Eye (tissue), 1 donor: ENCODE results near the gene DOCK9.

Experiments
- DNase-seq: peaks from one replicate; pipeline ENCODE4 v3.0.0-alpha.2; 2015

DOCK9 gene

DNA sequence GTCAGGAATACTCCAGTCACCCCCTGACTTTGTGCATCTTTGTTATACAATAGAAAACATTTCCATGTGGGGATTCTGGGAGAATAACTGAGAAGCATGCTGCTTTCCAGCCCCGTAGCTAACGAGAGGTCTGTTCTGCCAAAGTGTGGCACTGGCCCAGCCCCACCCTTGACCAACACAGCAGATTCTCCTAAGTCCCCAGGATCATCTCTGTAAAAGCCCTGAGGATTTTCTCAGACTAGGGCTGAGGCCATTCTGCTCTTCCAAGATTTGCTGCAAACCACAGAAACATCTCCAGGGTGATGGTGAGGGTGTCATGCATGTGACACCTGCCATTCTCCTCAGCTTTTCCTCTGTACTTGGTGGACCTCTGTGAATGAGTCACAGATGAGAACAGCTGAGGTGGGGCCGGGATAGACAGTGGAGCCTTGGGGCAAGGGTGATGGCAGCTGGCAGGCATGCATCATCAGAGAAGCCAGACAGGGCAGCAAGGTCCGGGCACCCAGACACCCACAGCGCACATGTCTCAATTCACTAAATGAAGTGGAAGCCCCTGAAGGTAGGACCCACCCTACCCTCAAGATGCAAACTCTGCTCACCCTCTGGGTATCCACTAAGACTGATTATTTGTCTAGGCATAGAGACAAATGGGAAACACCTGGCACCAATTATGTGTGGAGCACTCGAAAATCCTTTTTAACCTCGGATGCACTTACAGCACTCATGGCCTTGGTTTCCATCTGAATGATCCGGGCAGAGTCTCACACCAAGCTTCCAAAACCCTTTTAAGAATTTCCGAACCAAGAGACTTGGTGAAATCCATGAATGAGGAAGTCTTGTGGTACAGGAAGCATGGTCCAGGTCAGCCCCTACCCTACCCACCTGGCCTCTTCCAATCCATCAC lies 20.1 kb upstream of the DOCK9 start:
- DNase-seq, result no peak

DNA sequence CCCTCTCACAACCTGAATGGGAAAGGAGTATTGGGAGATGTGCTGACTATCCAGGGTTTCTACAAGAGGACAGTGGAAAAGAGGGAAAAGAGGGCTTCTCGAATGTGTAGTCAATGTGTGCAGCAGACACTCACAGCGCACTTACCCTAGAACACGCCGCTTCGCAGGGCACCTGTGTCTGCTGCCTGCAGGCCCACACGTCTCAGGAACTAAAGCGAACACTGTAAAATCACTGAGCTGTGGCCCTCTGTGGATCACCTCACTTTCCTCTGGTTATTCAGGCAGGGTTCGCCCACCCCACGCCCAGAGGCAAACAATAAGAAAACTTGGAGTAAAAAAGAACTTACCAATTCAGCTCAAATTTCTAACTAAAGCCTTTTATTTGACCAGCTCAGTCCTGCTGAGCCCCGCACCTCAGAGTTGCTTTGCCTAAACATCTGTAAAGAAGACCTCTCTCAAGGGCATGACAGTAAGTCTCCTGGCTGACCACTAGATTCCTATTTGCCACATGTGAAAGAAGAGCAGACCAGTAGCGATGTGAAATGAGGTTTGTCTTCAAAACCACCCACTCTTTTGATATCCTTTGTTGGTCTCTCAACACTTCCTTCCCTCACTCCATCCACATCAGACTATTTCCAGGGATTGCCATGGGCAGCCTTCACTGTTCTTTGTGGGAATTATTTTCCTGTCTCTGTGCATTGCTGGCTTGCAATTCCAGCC lies 19.3 kb upstream of the DOCK9 start:
- no peak for DNase-seq

DNA sequence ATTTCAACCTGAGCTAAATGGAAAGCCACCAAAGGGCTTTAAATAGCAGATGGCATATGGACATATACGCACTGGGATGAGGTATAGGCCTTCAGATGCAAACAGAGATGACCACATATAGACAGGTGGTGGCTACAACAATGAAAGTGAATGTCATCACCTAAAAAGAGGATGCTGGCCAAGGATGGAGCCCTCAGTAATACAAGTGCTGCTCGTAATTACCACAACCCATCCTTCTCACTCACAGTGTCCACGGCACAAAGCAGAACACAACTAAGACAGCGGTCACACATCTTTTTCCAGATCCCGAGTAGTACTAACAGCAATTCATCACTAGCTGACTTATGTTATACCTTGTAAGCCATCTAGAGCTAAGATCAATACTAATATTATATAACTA lies 18.2 kb upstream of the DOCK9 start:
- DNase-seq, result no peak

DNA sequence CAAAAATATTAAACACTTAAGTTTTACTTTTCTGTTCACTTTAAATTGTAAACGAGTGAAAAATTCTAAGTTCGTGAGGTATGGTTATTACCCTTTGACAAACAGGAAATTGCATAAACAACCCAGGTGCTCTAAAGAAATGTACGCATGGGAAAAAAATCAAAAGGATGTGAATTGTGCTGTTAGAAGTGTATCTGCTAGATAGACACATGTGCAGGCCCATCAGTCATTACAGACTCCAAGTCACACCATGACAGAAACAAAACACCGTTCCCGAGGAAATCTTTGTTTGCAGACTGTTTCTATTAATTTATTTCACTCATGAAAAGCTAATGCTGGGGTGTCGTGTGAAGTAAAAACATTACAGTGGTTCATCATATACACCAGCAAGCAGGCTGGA lies 17.0 kb upstream of the DOCK9 start:
- no peak for DNase-seq

DNA sequence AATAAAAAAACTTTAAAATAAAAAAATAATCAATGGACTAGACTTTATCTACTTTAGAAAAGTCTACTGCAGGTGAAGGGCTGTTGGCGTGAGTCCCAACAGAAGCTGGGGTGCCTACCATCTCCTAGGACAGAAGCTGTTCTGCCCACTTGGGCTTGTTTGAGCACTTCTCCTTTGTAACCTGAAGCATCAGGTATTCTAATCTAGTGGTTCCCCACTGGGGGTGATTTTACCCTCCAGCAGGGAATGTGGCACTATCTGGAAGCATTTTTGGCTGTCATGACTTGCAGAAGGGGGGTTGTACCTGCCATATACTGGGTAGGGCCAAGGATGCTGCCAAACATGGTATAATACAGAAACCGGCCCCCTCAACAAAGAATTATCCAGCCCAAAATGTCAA lies 16.2 kb upstream of the DOCK9 start:
- DNase-seq, result no peak

DNA sequence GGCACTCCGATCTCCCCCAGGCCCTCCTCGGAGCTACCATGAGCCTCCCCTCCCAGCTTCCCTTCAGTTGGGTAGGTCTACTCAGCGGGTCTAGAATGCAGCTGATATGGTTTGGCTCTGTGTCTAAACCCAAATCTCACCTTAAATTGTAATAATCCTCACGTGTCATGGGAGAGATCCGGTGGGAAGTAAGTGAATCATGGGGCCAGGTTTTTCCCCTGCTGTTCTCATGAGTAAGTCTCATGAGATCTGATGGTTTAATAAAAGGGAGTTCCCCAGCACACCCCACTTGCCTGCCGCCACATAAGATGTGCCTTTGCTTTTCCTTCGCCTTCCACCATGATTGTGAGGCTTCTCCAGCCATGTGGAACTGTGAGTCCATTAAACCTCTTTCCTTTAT lies 14.5 kb upstream of the DOCK9 start:
- no peak for DNase-seq

DNA sequence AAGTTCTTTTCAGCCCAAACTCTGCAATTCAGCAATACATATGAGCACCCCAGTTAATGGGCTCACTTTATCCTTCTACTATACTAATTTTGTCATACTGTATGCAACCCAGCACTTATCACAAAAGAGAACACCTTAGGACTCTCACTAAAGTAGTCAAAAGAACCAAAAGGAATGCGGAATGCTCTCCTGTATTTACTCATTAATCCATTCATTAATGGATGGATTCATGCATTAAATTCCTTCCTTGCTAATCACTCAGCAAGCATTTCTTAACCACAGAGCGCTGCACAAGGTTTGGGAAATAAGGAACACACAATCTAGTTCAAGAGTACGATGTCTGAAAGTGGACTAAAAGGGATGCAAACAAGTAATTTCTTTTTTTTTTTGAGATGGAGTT lies 12.8 kb upstream of the DOCK9 start:
- no peak for DNase-seq

DNA sequence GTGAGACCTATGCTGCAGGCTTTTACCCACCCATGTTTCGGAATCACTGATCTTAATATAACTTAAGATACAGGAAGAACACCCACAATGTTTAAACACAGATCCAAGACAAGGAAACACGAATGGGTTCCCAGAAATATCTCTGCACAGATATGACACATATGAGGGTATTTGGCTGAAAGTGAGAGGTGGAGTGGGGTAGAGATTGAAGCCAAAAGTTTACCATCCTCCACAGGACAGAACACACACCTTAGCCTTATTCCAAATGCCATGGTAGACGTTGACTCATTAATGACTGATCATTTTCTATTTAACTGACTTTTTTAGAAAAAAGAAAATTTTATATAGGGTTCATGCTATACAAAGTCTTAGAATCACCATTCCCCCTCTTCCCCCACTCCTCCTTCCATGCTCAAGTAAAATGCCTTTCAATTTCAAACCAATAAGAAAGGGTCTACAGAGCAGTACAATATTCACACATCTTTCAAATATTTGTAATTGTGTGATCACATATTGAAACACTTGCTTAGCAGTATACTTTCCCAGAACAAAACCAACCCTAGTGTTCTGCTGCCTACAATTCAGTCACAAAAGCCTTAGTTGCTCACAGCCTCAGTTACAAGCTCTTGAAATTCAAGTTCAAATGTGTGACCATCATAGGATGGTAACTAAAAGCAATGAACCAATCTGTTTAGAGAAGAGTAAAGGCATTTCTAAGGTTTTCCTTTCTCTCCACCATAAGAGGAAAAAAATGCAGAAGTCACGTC lies 11.8 kb upstream of the DOCK9 start:
- DNase-seq, result no peak

DNA sequence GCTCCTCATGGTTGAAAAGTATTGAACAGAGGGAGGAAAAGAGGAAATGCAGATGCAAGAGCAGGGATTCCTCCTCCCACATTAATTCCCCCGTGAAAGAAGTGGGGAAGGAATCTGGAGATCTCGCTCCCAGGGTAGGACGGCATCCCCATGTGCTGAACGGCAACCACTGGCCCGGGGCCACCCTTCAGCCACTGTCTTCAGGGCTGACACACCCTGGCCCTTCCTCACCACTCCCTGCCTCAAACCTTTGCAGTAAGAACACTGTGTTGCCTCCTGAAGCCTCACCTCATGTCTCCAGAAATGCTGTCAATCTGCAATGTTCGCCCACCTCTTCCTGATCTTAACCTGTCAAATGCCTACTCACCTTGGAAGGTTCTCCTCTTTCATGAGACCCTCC lies 10.9 kb upstream of the DOCK9 start:
- no peak for DNase-seq

DNA sequence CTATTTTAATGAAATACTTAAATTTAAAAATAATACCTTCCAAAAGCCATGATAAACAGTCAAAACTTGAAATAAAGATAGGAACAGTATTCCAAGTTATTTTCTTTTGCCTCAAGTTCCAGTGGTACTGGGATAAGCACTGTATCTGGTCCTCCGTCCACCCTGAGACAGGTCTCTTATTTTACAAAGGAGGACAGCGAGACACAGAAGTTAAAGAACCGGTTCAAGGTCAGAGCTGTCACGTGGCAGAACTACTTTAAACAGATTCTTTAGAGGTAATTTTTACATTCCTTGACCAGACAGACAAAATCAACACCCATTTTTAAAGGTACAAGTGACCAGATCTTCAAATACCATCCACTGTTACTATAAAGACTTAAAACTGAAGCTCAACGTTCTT lies 10.4 kb upstream of the DOCK9 start:
- DNase-seq, result no peak

DNA sequence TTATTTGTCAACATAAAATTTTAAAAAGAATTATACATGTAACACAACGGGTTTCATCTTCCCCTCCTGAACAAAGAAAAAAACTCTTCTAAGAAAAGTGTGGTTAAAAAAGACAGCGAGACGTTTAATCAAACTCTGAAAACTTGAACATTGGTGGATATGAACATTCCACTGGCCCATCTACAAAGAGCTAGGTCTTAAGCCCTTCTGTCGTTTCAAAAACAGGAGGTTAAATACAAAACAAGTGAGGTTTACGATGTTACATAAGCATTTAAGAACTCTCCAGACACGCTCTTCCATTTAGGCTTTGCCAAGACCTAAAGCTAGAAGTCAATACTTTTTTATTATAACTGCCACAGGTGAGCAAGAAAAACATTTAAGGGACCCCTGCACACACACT lies 9.4 kb upstream of the DOCK9 start:
- no peak for DNase-seq

DNA sequence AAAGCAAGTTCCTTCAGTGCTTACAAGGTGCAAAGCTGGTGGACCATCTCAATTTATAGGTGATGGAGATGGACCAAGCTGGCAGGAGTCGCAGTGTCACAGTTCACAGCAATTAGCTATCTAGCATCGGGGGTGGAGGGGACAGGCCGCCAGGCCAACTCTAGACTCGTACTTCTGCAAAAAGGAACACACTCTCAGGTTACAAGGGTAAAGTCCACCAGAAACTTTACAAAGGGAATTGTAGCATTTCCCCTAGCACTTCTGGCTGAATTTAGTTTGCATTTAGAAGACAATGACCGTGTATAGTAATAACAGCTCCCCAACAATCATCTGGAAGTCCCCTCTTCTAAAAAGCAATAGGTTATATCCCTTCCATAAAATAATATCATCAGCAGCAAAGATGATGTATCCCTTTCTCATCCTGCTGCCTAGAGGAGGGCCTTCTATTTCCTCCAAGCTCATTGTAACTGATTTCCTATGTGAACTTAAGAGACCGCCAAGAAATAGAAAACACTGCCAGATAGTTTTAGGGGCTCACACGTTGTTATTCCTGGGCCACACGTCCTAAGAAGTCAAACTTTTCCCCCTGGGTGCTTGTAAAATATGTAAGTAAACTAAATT lies 8.5 kb upstream of the DOCK9 start:
- no peak for DNase-seq

DNA sequence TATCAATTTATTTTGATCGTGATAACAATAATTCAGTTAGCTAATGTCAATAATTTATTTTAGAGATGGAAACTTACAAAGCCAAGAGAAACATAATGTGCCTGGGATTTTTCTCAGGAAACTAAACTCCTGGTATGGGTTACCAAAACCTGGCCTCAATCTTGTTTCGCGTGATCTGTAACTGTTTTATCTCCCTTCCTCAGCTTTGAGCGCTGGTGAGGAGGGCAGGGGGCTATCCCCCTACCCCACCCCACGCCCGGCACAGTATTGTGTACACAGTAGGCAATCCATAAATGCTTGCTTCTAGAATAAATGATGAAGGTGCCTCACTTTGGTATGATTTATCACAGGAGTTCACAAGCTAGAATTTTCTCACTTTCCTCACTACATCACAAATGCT lies 7.7 kb upstream of the DOCK9 start:
- no peak for DNase-seq

DNA sequence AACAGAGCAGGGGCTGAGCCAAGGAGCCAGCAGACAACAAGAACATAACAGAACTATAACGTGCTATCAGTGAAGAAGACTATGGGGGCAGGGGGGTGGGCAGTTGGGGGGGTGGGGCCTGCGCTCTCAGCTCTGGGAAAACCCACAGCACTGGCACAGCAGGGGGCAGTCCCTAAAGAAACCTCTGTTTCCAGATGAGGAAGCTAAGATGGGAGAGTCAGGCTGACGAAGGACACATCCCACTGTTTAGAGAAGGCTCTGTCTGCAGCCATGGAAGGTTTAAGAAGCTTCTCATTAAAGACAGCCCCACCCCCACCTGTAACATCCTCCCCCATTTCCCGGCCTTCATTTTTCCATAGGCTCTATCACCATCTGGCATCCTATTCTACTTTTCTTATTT lies 7.1 kb upstream of the DOCK9 start:
- DNase-seq, result no peak

DNA sequence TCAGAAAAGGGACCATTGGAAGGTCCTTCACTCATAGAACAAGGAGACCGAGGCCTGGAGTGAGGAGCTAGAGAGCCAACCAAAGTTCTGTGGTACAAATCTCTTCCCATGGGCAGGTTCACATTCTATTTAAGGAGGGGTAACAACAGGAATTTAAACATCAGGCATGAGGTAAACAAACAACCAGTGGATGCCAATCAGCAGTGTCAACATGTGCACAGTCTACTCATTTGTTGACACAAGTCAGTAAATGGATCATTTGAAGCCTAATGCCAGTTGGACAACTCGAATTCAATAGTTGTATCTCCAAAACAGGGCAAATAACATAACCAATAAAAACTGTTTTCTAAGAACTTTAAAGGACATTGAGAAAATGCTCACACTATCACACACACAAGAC lies 6.3 kb upstream of the DOCK9 start:
- no peak for DNase-seq

DNA sequence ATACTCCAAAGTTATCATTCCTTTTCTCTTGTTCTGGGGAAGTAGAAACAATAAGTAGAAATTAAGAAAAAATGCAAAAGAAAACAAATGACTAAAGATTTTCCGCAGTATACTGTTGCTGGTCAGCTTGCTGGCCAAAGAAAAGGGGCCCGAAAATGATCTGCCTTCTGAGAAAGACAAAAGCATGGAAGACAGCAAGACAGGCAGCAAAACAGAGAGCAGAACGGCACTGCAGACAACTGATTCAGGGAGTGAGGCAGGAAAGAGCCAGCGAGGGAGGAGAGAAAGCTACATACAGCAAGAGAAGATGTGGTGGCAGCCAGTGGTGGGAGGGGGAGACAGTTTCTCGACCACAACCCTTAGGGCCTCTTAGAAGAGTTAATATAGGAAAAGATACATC lies 5.3 kb upstream of the DOCK9 start:
- no peak for DNase-seq

DNA sequence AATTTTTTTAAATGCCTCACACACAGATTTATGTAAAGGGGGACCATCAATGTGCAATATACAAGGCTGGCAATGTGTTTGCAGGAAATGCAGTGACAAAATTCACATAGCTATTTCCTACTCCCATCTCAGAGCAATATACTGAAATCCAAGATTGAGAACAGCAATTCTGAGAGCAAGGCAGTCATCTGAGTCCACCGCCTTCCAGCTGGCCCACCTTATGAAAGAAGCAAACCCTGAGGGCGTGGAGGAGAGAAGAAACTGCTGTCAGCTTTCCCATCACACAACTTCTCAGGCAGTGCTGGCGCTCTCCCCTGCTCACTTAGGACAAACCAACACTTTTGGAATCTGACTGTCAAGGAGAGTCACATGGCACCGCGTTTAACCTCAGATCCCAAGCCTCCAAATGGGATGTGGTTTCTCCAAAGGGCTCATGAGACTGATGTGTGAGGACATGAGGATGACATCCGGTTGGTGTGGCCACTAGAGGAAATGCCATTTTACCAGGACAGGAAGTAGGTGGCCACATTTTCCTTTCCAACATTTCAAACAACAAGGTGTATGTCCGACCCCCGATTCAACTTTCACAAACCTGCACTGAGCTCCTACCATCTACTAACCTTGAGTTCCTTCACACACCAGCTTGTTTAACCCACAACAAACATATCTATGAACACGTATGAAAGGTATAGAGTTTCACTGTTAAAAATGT lies 3.7 kb upstream of the DOCK9 start:
- no peak for DNase-seq

DNA sequence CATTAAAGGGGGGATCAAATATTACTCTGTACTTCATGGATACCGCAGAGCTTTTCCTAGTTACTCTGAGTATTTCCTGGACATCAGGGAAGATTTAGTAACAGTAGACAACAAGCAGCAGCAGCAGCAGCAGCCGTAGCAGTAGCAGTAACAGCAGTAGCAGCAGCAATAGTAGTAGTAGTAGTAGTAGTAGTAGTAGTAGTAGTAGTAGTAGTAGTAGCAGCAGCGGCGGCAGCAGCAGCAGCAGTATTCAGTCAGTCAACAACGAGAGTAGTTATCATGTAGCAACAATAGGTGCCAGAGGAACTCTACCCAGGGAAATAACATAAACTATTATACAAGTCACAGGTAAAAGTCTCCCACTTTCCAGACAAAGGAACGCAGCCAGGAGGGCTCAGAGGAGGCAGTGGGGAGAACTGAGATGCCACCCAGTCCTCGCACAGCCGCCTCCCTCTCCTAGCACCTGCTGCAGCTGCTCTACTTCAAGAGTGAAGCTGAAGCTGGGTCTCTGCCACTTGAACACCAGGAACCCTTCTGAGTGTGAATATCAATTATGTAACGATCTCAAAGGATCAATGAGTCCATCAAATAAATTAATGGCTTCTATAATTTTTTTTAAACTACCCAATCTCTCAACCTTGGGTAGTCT lies 1.3 kb upstream of the DOCK9 start:
- no peak for DNase-seq

DNA sequence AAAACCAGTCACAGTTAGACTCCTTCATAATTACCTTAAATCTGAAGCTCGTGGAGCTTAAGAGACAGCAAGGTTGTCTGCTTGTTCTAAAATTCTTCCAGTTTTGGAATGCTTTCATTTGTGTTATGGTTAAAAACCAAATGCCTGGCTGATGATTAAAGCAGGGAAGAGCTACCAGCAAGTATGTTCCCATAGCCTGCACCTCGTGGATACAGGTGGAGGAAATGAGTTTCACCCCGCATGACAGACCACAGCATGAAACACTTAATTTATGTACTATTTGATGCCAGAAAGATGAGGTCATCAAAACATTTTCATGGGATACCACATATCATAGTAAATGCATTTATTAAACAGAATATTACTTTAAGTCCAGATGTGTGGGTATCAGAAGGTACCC lies 416 bp upstream of the DOCK9 start:
- no peak for DNase-seq

DNA sequence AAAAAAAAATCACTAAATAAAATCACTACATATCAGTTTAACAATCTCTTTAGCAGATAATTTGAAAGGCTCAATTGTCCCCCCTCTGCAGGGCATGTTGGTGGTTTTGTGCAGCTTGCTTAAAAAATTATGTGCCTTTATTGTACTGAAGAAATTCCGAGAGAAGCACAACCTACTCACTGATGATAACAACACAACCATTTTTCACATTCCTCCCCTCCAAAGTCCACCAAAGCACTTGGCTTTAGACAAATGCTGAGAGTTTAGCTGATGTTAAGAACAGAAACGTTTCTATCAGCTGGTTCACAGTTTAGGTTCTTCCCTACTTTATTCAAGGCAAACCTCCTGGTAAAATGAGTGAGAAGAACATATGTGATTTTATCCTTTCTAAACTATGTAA lies 923 bp downstream of the DOCK9 start:
- DNase-seq, result peak; percentile 33

DNA sequence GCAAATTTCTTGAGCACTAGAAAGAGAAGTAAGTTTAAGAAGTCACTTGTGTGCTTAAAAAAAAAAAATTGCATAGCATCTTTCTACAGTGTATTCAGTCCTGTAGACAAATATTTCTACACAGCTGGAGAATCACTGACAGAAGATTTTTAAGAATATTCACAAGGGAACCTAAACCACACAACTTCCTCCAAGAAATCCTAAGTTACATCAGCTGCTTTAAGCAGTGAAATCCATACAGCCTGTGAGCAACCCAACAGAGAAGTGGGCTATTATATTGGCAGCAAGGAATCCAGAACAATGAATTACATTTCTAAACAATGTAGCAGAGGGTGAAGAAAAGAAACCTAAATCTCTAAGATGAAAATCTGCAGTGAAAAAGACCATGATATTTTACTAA lies 1.5 kb downstream of the DOCK9 start:
- peak; percentile 31 for DNase-seq

DNA sequence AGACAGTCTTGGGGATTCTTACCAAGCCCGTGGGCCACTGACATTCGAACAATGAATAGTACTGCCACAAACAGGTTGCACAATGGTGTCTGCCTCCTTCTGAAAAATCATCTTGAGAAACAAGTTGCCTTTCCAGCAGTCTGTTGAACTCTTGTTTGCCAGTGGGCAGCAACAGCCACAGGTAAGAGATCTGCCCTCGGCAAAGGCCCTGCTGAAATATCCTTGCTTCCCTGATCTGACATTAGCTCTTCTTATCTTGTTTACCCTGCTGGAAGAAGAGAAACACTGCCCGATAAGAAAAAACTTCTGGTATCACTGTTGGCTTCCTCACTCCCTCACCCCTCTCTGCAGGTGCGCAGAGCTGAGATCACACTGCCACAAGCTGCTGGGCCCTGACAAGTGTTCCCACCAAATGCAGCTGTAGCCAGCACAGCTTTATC lies 2.0 kb downstream of the DOCK9 start:
- peak; percentile 25 for DNase-seq
